H9 (cell line): ENCODE data around the gene FRMPD1. TPM values are rescaled to one million over a fixed set of nuclear protein-coding genes. Genes with fewer than 3 reads are reported as not detected.

ENCODE experiments used
- DNase-seq: peaks from one replicate; pipeline ENCODE4 v3.0.0-alpha.2; 2017
- H2AFZ ChIP-seq: one replicate; pipeline ENCODE4 v1.6.1; 2013; ENCODE audit warnings: mild to moderate bottlenecking, low read length, control low read depth, moderate library complexity
- H2AK5ac ChIP-seq: 2 replicates; pipeline ENCODE4 v1.6.1; 2013; ENCODE audit warnings: low read length, control low read depth, mixed read lengths; ENCODE audit not compliant: insufficient read length
- H2BK120ac ChIP-seq: one replicate; pipeline ENCODE4 v1.6.1; 2013; ENCODE audit warnings: low read depth, mild to moderate bottlenecking, low read length, control low read depth, inconsistent platforms; ENCODE audit not compliant: poor library complexity, severe bottlenecking
- H2BK12ac ChIP-seq: 2 replicates; pipeline ENCODE4 v1.6.1; 2013; ENCODE audit warnings: low read length, control low read depth, mixed read lengths, low read depth; ENCODE audit not compliant: insufficient read length
- H2BK15ac ChIP-seq: 2 replicates; pipeline ENCODE4 v1.6.1; 2013; ENCODE audit warnings: low read depth, low read length, control low read depth
- H2BK20ac ChIP-seq: one replicate; pipeline ENCODE4 v1.6.1; 2013; ENCODE audit warnings: low read depth, mild to moderate bottlenecking, low read length, control low read depth, inconsistent platforms; ENCODE audit not compliant: poor library complexity, severe bottlenecking
- H2BK5ac ChIP-seq: 2 replicates; pipeline ENCODE4 v1.6.1; 2013; ENCODE audit warnings: low read length, control low read depth, mixed read lengths; ENCODE audit not compliant: insufficient read length
- H3K14ac ChIP-seq: 2 replicates; pipeline ENCODE4 v1.6.1; 2013; ENCODE audit warnings: low read length, control low read depth; ENCODE audit not compliant: insufficient read depth
- H3K18ac ChIP-seq: 2 replicates; pipeline ENCODE4 v1.6.1; 2013; ENCODE audit warnings: low read depth, mild to moderate bottlenecking, mixed read lengths, low read length, control low read depth; ENCODE audit not compliant: insufficient read length
- H3K23ac ChIP-seq: 2 replicates; pipeline ENCODE4 v1.6.1; 2013; ENCODE audit warnings: low read length, control low read depth, mixed read lengths, low read depth; ENCODE audit not compliant: insufficient read length
- H3K23me2 ChIP-seq: 2 replicates; pipeline ENCODE4 v1.6.1; 2013; ENCODE audit warnings: low read depth, mild to moderate bottlenecking, mixed read lengths, low read length, control low read depth; ENCODE audit not compliant: insufficient read length, poor library complexity, severe bottlenecking
- H3K27ac ChIP-seq: 2 replicates; pipeline ENCODE4 v1.5.1; 2013; ENCODE audit warnings: low read length, control low read depth, mixed read lengths, low read depth; ENCODE audit not compliant: insufficient read length
- H3K27me3 ChIP-seq: 2 replicates; pipeline ENCODE4 v1.6.1; 2013; ENCODE audit warnings: low read length, control low read depth, inconsistent platforms; ENCODE audit not compliant: insufficient read depth
- H3K4ac ChIP-seq: 2 replicates; pipeline ENCODE4 v1.6.1; 2013; ENCODE audit warnings: low read depth, mild to moderate bottlenecking, control low read depth, inconsistent platforms, low read length, moderate library complexity
- H3K4me1 ChIP-seq: 2 replicates; pipeline ENCODE4 v1.6.1; 2013; ENCODE audit warnings: low read length, control low read depth, inconsistent platforms; ENCODE audit not compliant: insufficient read depth
- H3K4me2 ChIP-seq: 2 replicates; pipeline ENCODE4 v1.6.1; 2013; ENCODE audit warnings: low read length, control low read depth, mixed read lengths; ENCODE audit not compliant: insufficient read length, insufficient read depth
- H3K56ac ChIP-seq: 2 replicates; pipeline ENCODE4 v1.6.1; 2013; ENCODE audit warnings: low read depth, mild to moderate bottlenecking, mixed read lengths, low read length, control low read depth; ENCODE audit not compliant: insufficient read length
- H3K79me1 ChIP-seq: 2 replicates; pipeline ENCODE4 v1.6.1; 2013; ENCODE audit warnings: low read depth, mild to moderate bottlenecking, moderate library complexity, low read length, control low read depth, inconsistent platforms; ENCODE audit not compliant: insufficient read depth, poor library complexity, severe bottlenecking
- H3K79me2 ChIP-seq: 2 replicates; pipeline ENCODE4 v1.6.1; 2013; ENCODE audit warnings: low read length, control low read depth, inconsistent platforms; ENCODE audit not compliant: insufficient read depth
- H3K9ac ChIP-seq: 2 replicates; pipeline ENCODE4 v1.6.1; 2013; ENCODE audit warnings: low read length, control low read depth, mixed read lengths; ENCODE audit not compliant: insufficient read length; ENCODE audit errors: extremely low read depth
- H3K9me3 ChIP-seq: one replicate; pipeline ENCODE4 v1.6.1; 2013; ENCODE audit warnings: low read depth, low read length, inconsistent platforms; ENCODE audit not compliant: control insufficient read depth
- H3T11ph ChIP-seq: one replicate; pipeline ENCODE4 v1.6.1; 2013; ENCODE audit warnings: mild to moderate bottlenecking, low read length, control low read depth, inconsistent platforms
- H4K20me1 ChIP-seq: one replicate; pipeline ENCODE4 v1.6.1; 2013; ENCODE audit not compliant: control insufficient read depth, insufficient read length, insufficient read depth
- H4K5ac ChIP-seq: 2 replicates; pipeline ENCODE4 v1.6.1; 2013; ENCODE audit warnings: low read depth, mild to moderate bottlenecking, mixed read lengths, low read length, control low read depth; ENCODE audit not compliant: insufficient read length
- H4K8ac ChIP-seq: replicated peaks from 2 replicates; pipeline ENCODE4 v1.6.1; 2013; ENCODE audit warnings: low read length, control low read depth, mixed read lengths, low read depth; ENCODE audit not compliant: insufficient read length
- H4K91ac ChIP-seq: 2 replicates; pipeline ENCODE4 v1.6.1; 2013; ENCODE audit warnings: low read depth, mild to moderate bottlenecking, moderate library complexity, mixed read lengths, low read length, control low read depth; ENCODE audit not compliant: insufficient read length
- H3K27ac Mint-ChIP-seq, 3 experiments: 2 replicates in 2 of 3; 3 replicates in 1 of 3; pipeline ENCODE4 v1.8.0; 2020 to 2021; ENCODE audit warnings: mixed read lengths in 3 of 3, mild to moderate bottlenecking in 1 of 3, moderate library complexity in 1 of 3
- H3K27me3 Mint-ChIP-seq: 2 replicates; pipeline ENCODE4 v1.8.0; 2021; ENCODE audit warnings: low read depth, mild to moderate bottlenecking, moderate library complexity, mixed read lengths
- H3K36me3 Mint-ChIP-seq, 3 experiments: 2 replicates in 2 of 3; 3 replicates in 1 of 3; pipeline ENCODE4 v1.8.0; 2020 to 2021; ENCODE audit warnings: low read depth in 3 of 3, mixed read lengths in 3 of 3; ENCODE audit not compliant: insufficient read depth in 1 of 3
- H3K4me1 Mint-ChIP-seq, 2 experiments: 2 replicates each; pipeline ENCODE4 v1.8.0; 2020; ENCODE audit warnings: mixed read lengths in 2 of 2
- H3K4me3 Mint-ChIP-seq, 2 experiments: 2 replicates in 1 of 2; 3 replicates in 1 of 2; pipeline ENCODE4 v1.8.0; 2020 to 2021; ENCODE audit warnings: mild to moderate bottlenecking in 2 of 2, mixed read lengths in 2 of 2, moderate library complexity in 1 of 2
- H3K9me3 Mint-ChIP-seq, 2 experiments: 2 replicates in 1 of 2; 3 replicates in 1 of 2; pipeline ENCODE4 v1.8.0; 2020; ENCODE audit warnings: mild to moderate bottlenecking in 2 of 2, mixed read lengths in 2 of 2, moderate library complexity in 1 of 2
- whole genome bisulfite sequencing: extraction: QIAGEN DNeasy Blood & Tissue Kit; methylation state at CpG from one replicate; pipeline ENCODE4 v1.1.7; 2013; ENCODE audit warnings: missing lambda C conversion rate, low lambda C conversion rate, mixed read lengths; ENCODE audit not compliant: insufficient read length; ENCODE audit errors: extremely low coverage; 5-methylcytosine and 5-hydroxymethylcytosine counted together
- total RNA-seq: library from RNA; stranded (reverse); gene quantifications from 2 replicates; pipeline ENCODE4 v1.2.1, GENCODE V29; 2021
- TF ChIP-seq, protein P1 (sequence below): fragments of 200-600 bp; sonication (generic); conservative IDR thresholded peaks from 3 replicates; pipeline ENCODE4 v1.8.0; 2021; ENCODE audit warnings: antibody characterized with exemption, mild to moderate bottlenecking

Gene FRMPD1
- total RNA-seq, 1 experiment from 2014 or later, result 0.04 TPM

DNA sequence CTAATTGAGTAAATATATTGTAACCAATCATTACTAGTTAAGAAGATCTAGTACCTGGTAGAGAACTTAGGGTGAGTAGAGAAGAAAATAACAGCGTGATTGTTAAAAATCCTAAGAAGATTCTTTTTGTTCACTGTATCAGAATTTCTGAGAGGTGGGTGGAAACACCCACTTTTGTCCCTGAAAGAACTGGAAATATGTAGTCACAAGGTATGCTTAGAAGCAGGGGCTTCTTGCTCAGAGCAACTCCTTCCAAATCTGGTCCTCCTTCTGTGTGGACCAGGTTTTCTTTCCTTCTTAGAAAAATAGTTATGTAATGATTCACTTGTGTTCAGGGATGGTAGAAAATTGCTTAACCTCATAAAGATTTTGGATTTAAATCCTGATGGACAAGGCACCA, 46.5 kb upstream of the FRMPD1 start:
- H3K9me3 ChIP-seq, result no peaks in the 10 kb centered on the region
- H3K14ac ChIP-seq, result no peak overlapping the region
- no peak overlapping the region for H3K27ac ChIP-seq
- H3K4me1 ChIP-seq, result no peaks in the 10 kb centered on the region
- no peak overlapping the region for H3K9ac ChIP-seq
- no peak overlapping the region for H4K5ac ChIP-seq
- H2AFZ ChIP-seq, result no peak overlapping the region
- peaks cover 37% of the 10 kb centered on the region for H3K27me3 Mint-ChIP-seq
- H3K56ac ChIP-seq, result no peak overlapping the region
- H3K27ac Mint-ChIP-seq, result no peak overlapping the region
- no peak overlapping the region for H3K4ac ChIP-seq
- H4K91ac ChIP-seq, result no peak overlapping the region
- H2BK15ac ChIP-seq, result no peak overlapping the region
- H3K9me3 Mint-ChIP-seq, result no peaks in the 10 kb centered on the region
- H3K4me3 Mint-ChIP-seq, result no peak overlapping the region
- no peak overlapping the region for H2AK5ac ChIP-seq
- no peaks in the 10 kb centered on the region for H3K79me1 ChIP-seq
- H3K36me3 Mint-ChIP-seq, result no peaks in the 10 kb centered on the region
- H2BK12ac ChIP-seq, result no peak overlapping the region
- H3K4me1 Mint-ChIP-seq, result no peaks in the 10 kb centered on the region
- H2BK5ac ChIP-seq, result no peak overlapping the region
- no peaks in the 10 kb centered on the region for H3K23me2 ChIP-seq
- peaks cover 3% of the 10 kb centered on the region; the same call in 1 of the 2 replicates for H3K27me3 ChIP-seq
- DNase-seq, result no peak
- no peaks in the 10 kb centered on the region for H3K79me2 ChIP-seq
- no peak overlapping the region for H2BK120ac ChIP-seq
- no peak overlapping the region for H3K18ac ChIP-seq
- WGBS, result no CpG with 5 or more reads among the region's 1 CpG
- no peak overlapping the region for H3T11ph ChIP-seq
- TF ChIP-seq, protein P1, sequence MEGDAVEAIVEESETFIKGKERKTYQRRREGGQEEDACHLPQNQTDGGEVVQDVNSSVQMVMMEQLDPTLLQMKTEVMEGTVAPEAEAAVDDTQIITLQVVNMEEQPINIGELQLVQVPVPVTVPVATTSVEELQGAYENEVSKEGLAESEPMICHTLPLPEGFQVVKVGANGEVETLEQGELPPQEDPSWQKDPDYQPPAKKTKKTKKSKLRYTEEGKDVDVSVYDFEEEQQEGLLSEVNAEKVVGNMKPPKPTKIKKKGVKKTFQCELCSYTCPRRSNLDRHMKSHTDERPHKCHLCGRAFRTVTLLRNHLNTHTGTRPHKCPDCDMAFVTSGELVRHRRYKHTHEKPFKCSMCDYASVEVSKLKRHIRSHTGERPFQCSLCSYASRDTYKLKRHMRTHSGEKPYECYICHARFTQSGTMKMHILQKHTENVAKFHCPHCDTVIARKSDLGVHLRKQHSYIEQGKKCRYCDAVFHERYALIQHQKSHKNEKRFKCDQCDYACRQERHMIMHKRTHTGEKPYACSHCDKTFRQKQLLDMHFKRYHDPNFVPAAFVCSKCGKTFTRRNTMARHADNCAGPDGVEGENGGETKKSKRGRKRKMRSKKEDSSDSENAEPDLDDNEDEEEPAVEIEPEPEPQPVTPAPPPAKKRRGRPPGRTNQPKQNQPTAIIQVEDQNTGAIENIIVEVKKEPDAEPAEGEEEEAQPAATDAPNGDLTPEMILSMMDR, result no peak
- H3K4me2 ChIP-seq, result no peak overlapping the region
- no peak overlapping the region for H4K8ac ChIP-seq
- H2BK20ac ChIP-seq, result no peak overlapping the region
- H3K23ac ChIP-seq, result no peak overlapping the region
- no peaks in the 10 kb centered on the region for H4K20me1 ChIP-seq
